HG02610 (cell line): Measurements from ENCODE around the gene KATNAL1.

Experiments
- ATAC-seq: cut with Tn5 transposase; IDR thresholded peaks from one replicate; pipeline ENCODE4 v1.9.1; 2021; ENCODE audit warnings: mild to moderate bottlenecking, moderate library complexity; ENCODE audit not compliant: unreplicated experiment

Gene KATNAL1

DNA sequence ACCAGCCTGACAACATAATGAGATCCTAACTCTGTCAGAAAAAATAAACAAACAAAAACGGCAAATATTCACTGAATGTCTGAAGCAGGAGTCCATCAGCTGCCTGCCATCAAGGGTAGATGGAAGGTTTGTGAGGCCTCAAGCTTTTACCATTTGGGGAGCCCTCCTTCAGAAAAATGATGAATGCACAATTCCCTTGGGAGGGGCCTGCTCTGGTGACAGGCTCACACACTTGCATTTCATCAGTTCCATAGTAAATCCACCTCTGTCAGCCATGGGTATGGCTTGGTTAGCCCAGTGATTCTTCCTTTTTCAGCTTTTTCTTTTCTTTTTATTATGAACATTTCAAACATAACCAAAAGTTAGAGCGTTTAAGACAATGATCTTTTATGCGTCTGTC lies 26.3 kb upstream of the KATNAL1 start:
- no peak for ATAC-seq

DNA sequence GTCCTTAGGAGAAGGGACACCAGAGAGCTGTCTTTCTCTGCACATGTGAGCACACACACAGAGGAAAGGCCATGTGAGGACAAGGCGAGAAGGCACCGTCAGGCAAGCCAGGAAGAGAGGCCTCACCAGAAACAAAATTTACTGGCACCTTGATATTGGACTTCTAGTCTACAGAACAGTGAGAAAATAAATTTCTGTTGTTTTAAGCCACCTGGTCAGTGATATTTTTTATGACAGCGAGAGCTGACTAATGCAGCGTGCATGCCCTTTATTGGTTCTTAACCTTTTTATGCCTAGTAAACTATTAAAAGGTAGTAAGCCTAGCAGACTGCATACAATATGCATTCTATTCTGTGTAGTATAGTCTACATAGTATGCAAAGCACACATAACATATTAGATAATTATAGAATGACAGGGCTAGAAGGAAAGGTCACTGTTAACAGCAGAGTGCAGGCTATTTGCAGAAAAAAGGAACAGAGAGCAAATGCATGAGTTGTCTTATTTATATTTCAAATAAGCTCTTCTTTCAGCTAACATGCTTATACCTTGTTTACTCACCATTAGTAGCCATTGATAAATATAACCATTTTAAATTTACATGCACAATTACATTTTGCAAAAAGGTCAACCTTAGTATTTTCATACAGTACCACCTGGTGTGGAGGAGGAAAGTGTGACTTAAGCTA lies 25.2 kb upstream of the KATNAL1 start:
- peak; percentile 72 for ATAC-seq

DNA sequence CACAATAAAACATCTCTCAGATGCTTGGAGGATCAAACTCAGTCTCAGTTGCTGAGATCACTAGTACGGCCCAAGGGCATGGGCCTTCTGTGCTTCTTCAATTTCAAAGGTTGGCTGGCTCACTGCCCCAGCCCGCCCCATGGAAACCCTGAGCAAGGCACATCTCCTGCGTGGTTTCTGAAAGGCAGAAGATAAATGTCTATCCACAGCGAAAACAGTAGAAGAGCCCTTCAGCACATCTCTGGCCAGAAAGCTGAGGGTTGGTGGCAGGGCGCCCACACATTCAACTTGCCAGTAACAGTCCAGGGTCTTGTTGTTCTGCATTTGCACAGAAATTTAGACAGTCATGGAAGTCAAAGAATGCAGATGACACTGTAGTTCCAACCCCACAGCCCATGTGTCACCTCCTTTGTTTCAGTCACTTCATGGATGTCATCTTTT lies 24.0 kb upstream of the KATNAL1 start:
- no peak for ATAC-seq

DNA sequence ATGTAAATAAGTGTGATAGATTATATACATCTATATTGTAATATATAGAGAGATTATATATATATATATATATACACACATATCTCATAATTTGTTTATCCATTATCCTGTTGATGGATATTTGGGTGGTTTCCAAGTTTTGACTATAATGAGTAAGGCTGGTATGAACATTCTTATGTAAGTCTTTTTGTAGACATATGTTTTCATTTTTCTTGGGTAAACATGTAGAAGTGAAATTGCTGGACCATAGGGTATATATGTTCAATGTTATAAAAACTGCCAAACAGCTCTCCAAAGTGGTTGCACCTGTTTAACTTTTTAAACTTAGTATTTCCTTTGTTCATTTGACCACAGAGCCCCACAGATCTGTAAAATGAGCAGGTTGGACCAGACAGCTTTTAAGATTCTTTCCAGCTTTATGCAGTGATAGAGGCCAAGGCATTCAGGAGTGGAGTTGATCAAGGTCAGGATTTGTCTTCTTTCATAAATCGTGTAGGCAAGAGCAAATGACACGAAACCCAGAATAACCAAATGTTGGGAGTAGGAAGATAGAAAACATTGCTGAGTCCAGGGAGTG lies 21.7 kb upstream of the KATNAL1 start:
- no peak for ATAC-seq

DNA sequence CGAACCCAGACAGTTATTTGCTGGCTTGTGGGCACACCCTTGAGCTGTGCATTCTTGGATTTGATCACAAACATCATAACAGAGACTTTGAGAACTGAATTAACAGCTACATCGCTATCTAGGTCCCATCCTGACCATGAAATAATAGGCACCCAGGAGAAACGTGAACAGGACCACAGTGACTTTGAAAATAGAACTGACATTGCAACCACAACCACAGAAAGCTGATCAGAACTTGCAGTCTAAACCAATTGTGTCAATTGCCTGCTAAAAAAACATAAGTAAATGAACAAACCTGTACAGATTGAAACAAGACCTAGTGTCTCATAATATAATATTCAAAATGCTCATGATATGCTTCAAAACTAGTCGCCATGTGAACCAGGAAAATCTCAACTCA lies 18.3 kb upstream of the KATNAL1 start:
- no peak for ATAC-seq

DNA sequence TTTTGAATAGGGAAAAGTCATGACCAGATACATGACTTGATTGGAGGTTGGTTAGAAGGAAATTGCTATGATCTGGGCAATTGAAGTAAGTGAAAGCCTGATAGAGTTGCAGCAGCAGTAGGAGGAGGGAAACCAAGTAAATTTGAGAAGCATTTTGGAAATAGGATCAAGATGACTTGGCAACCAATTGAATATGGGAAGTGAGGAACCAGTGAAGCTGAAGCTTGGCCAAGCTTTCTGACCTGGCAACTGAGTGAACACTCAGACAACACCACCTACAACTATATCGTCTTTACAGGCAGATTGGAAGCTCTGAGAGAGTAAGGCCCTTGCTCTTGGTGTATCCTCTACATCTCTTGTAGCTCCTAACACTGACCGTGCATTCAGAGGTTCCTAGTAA lies 16.2 kb upstream of the KATNAL1 start:
- ATAC-seq = no peak

DNA sequence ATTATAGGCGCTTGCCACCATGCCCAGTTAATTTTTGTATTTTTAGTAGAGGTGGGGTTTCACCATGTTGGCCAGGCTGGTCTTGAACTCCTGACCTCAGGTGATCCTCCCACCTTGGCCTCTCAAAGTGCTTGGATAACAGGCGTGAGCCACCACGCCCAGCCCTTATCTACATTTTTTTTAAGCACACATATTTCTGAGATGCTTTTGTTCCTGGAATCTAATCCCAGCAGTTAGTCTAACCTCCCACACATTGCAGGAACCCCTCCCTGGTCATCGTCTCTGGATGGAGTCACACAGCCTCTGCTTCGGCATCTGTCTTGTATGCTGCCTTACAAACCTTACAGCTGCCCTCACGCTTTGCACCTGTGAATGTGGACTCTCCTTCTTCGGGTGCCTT lies 15.1 kb upstream of the KATNAL1 start:
- no peak for ATAC-seq

DNA sequence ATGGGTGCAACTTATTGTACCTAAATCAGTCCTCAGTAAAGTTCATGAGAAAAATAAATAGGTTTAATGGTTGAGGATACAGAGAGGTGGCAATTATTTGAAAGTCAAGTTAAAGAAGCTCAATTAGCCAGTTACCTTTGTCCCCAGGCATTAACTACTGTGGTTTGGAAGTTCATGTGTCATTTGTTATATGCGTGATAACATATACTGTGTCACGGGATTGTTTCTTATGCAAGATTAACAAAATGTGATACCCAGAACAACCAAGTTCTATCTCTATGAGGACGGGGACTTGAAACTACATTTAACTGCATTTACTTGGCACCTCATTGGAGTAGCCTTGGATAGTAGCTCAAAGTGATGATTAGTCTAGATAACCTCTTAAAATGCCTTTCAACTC lies 13.9 kb upstream of the KATNAL1 start:
- no peak for ATAC-seq

DNA sequence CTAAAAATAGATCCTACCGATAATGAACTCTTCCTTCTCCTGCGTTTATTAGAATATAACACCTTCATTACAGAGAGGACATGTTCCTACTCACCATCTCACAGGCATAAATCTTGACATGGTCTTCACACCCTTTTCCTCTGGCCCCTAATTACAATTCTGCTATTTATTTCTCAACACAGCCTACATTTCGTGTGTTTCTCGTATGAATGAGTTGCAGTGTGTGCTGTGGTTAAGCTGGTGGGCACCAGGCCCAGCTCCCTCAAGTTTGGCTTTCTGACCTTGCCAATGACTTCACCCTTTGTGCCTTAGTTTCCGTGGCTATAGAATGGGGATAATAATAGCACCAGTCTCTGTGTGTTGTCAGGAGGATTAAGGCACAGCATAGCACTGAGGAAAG lies 12.3 kb upstream of the KATNAL1 start:
- ATAC-seq = no peak

DNA sequence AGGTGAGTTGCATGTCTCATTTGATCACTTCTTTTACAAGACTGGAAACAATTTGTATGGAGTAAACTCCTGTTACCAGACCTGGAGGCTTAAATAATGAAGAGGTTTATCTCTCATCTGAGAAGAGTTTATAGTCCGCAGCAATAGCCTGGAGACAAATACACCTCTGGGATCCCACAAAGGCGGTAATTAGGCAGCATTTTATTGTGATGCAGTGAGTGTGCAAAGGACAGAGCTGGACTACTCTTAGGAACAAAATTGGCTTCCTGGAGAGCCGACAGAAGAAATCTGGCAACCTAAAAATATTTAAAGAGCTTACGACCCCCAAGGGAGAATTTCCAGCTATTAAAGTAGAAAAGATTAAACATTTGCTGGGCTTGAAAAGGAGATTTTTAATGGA lies 11.8 kb upstream of the KATNAL1 start:
- ATAC-seq = no peak

DNA sequence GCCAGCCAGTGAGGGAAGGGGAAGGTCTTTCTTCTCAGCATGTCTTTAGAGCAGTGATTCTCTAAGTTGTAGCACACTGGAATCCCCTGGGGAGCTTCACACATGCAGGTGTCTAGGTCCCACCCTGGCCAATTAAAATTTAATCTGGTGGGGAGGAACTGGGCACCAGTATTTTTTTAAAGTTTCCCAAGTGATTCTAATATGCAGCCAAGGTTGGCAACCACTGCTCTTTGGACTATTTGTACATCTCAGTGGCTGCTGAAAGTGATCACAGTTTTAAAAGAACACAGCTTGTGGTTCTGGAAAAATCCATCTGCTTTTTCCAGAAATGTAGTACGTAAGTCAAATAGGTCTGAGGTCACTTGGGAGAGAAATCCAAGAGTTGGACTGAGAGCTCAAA lies 10.7 kb upstream of the KATNAL1 start:
- ATAC-seq = no peak

DNA sequence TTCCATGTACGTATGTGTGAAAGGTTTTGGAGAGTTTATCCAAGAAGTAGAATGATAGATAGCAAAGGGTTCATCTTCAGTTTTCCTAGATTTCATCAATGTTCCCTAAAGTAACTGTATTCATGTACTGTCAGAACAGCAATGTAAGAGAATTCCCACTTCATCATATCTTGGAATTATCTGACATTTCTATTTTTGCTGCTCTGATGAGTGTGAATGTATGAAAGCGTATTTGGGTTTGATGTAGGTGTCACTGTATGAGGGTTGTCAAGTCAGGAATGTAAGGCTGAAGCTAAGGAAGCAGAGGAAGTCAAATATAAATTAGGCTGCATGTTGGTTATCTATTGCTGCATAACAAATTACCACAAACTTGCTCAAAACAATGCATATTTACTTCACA lies 7.2 kb upstream of the KATNAL1 start:
- no peak for ATAC-seq

DNA sequence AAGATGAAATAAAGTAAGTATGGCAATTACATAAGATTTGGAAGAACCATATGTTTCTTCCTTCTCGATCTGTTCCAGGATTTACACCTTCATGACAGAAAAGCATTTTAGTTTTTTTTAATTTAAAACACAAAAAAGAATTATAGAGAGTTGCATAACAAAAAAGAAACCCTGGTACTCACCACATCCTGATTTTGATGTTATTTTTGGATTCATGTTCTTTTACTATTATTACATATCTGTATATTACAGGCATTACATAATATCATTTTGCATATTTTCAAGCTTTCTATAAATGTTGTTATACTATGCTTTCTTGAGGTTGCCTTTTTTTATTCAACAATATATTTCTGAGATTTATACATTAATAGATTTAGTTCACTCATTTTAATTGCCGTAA lies 6.7 kb upstream of the KATNAL1 start:
- no peak for ATAC-seq

DNA sequence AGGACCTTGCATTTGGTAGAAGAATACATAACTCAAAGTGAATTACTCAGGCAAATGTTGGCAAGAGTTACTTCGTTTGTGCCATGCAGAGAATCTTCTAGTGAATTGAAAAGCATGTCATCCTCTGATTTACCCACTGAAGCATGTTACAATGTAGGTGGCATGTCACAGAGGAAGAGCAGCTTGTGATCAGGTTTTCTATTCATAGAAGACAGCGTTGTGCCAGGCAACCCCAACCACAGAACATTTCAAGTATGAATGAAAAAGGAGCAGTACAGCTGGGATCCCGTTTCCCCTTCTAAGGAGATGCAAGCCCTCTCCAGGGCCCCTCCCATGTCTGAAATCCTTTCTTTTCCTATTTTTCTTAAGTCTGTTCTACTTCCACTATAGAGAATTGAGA lies 6.0 kb upstream of the KATNAL1 start:
- ATAC-seq = no peak

DNA sequence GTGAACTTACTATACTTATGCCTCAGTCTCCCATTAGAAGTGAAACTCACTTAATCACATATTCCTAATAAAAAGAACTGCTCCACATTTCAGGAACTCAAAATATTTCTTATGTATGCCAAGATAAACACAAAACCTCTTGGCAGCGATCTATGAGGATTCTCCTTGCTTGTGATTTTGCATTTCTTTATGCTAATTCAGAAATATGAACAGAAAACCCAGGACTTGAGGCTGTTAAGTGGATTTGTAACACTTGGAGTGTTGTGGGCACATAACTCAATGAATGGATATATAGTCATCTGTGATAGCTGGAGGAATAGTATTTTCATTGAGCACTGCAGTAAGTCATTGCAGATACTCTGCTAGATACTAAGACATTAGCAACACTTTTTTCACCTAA lies 5.6 kb upstream of the KATNAL1 start:
- ATAC-seq = no peak

DNA sequence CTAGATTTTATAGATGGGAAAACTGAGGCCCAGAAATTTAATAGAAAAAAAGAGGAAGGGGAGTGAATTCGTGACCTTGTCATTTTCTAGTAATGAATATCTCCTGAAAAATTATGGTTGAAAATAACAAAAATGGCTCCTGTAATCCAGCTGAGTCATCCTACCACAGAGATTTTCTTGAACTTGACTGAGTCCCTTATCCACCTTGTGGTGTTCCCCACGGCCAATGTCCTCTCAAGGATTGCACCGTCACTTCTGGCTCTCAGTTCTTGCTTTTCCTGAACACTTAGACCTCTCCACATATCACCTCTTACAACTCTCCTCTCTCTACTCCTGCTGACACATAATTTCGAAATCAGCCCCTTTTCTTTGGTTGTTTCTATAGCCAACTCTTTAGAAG lies 1.2 kb upstream of the KATNAL1 start:
- ATAC-seq = peak; percentile 25

DNA sequence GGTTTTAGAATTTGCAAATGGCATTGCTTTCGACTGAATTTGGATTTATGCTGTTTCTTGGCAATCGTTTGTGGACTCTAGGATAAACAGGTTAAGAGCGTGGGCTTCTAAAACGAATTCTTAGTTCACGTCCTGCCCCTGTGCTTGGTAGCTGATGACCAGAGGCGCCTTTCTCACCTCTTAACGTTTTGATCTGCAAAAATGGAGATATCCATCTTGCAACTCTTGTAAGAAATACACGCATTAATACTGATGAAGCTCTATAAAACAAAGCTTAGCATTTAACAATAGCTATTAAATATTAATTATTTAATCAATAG lies 580 bp upstream of the KATNAL1 start:
- ATAC-seq = no peak

DNA sequence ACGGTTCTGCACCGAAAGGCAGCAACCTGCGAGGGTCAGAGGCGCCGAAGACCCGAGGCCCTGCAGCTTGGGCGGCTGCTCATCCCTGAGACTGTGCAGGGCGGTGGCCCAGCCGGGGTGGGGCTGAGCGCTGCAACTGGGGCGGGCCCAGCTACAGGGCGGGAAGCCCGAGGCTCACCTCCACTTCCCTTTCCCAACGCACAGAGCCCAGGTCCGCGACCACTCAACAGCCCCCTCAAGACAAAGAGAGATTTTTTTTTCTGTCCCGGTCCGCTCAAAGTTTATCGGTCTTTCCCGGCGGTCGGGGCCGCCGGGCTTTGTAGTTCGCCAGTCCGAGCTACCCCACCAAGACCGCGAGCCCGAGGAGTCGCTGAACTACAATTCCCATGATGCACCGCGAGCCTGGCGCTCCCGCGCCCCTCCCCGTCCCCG lies 573 bp downstream of the KATNAL1 start:
- peak; percentile 79 for ATAC-seq

DNA sequence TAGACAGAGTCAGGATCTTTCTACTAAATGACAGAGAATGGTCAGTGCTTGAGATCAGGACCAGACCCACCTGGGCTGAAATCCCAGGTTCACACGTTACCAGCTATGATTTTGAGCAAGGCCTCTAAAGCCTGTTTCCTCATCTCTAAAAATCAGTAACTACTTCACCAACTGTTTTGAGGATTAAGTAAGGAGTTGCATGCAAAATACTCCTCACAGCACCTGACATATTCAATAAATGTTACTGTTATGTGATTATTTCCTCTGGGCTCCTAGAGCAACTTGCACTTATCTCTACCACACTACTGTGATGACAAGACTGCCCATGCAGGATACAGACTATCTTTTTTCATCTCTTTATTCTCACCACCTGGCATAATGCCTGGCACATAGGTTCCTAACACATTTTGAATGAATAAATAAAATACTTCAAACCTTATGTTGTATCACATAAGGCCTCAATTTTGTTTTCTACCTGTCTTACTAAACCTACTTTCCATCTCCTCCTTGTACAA lies 1.8 kb downstream of the KATNAL1 start:
- ATAC-seq = no peak

DNA sequence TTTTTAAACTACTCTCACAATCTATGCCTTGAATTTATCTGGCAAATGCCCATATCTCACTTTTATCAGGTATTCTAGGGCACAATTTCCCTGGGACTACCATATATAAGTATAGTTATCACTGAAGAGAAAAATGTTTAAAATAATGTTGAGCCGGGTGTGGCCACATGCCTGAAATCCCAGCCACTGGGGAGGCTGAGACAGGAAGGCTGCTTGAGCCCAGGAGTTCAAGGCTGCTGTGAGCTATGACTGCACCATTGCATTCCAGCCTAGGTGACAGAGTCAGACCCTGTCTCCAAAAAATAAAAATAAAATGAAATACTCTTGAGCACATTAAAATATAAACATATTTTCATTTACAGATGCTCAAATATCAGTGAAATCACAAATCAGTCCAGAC lies 4.1 kb downstream of the KATNAL1 start:
- no peak for ATAC-seq

DNA sequence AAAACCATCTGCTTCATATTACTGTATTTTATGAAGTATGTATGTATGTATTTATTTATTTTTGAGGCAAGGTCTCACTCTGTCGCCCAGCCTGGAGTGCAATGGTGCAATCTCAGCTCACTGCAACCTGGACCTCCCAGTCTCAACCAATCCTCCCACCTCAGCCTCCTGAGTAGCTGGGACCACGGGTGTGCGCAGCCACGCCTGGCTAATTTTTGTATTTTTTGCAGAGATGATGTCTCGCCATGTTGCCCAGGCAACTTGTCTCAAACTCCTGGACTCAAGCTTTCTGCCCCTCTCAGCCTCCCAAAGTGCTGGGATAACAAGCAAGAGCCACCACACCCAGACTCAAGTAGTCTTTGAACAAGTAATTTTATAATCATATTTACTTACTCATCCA lies 5.5 kb downstream of the KATNAL1 start:
- ATAC-seq = no peak

DNA sequence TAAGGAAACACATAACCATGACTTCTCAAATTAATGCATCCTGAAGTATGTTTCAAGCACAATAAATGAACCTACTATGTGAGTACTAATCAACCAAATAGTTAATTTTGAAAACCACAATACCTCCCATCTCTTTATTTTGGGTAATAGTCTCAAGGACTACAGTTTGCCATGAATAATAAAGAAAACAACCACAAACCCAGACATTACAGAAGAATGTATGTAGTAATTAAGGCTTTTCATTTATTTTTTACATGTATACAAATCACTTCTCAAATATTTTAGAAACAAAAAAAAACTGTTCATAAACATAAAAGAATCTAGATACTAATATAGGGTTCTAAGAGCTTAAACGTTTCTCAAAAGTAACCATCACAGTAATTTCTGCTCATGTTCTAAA lies 6.8 kb downstream of the KATNAL1 start:
- no peak for ATAC-seq

DNA sequence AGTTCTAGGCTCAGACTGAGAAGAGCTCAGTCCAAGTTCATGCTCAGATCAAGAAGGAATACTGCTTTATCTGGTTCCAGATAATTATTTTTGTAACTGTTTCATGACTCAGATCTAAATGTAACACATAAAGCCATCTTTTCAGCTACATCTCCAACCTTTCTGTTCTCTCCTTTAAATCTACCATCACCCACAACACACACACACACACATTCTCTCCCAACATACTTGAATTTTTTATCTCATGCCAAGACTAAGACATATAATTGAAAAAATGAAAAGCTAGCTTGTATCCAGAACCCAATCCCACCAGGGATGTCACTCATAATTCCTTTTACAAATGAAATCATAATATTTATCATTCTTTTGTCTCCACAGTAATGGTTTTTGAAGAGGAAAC lies 7.6 kb downstream of the KATNAL1 start:
- no peak for ATAC-seq
